Stimulated activated memory B cell treated with anti-CD40 and anti-IgM and Interleukin-4, amounts not matched to agents 10 μg/mL and 1 μg/mL and 100 μg/mL, for 72 hours (primary cell): Measurements from ENCODE around the gene GP1BB.
"Not testable (repeated sequence)": the region's sequence is repeated elsewhere in the genome, so short reads cannot be mapped to it uniquely, and the experiment has no call there.

ENCODE experiments used
- ATAC-seq: fragments of 150-1000 bp; cut with Tn5 transposase; 2 replicates; pipeline ENCODE4 v1.10.0; 2021
- H3K27ac Mint-ChIP-seq: one replicate; pipeline ENCODE4 v1.8.0; 2022; ENCODE audit warnings: mild to moderate bottlenecking, mixed read lengths
- H3K27me3 Mint-ChIP-seq: one replicate; pipeline ENCODE4 v1.8.0; 2022; ENCODE audit warnings: mixed read lengths
- H3K36me3 Mint-ChIP-seq: one replicate; pipeline ENCODE4 v1.8.0; 2022; ENCODE audit warnings: mixed read lengths
- H3K4me1 Mint-ChIP-seq: one replicate; pipeline ENCODE4 v1.8.0; 2022; ENCODE audit warnings: mixed read lengths
- H3K4me3 Mint-ChIP-seq: one replicate; pipeline ENCODE4 v1.8.0; 2022; ENCODE audit warnings: mild to moderate bottlenecking, moderate library complexity, mixed read lengths
- H3K9me3 Mint-ChIP-seq: one replicate; pipeline ENCODE4 v1.8.0; 2022; ENCODE audit warnings: mixed read lengths

GP1BB gene

GRCh38 chr22:19723232-19723982 lies at the start of gene GP1BB:
Gene GP1BB (plus strand): TSS chr22:19723539. CDS start chr22:19723570, 31 bp downstream.
- Mint-ChIP-seq H3K27ac (no peak within 1 kb of the TSS), H3K4me3 (peak within 1 kb of the TSS; percentile 51), H3K27me3 (peaks cover 82% of the 10 kb centered on the region), H3K36me3 (no peaks in the 10 kb centered on the region), H3K9me3 (no peaks in the 10 kb centered on the region), H3K4me1 (peaks cover 31% of the 10 kb centered on the region)
- peak; percentile 49 for ATAC-seq

GRCh38 chr22:19673660-19674059 lies 49.7 kb upstream of the GP1BB start:
- no peaks in the 10 kb centered on the region for H3K36me3 Mint-ChIP-seq
- ATAC-seq, result no peak
- H3K9me3 Mint-ChIP-seq, result peaks cover 3% of the 10 kb centered on the region
- no peak overlapping the region for H3K4me3 Mint-ChIP-seq
- H3K4me1 Mint-ChIP-seq, result no peaks in the 10 kb centered on the region
- H3K27me3 Mint-ChIP-seq, result peaks cover 51% of the 10 kb centered on the region
- H3K27ac Mint-ChIP-seq, result no peak overlapping the region

GRCh38 chr22:19674129-19674928 lies 49.0 kb upstream of the GP1BB start:
- peaks cover 3% of the 10 kb centered on the region for H3K9me3 Mint-ChIP-seq
- no peaks in the 10 kb centered on the region for H3K36me3 Mint-ChIP-seq
- ATAC-seq, result no peak
- H3K27me3 Mint-ChIP-seq, result peaks cover 58% of the 10 kb centered on the region
- H3K4me3 Mint-ChIP-seq, result no peak overlapping the region
- no peak overlapping the region for H3K27ac Mint-ChIP-seq
- H3K4me1 Mint-ChIP-seq, result no peaks in the 10 kb centered on the region

GRCh38 chr22:19674929-19675253 lies 48.4 kb upstream of the GP1BB start:
- no peak overlapping the region for H3K4me3 Mint-ChIP-seq
- H3K36me3 Mint-ChIP-seq, result no peaks in the 10 kb centered on the region
- peaks cover 62% of the 10 kb centered on the region for H3K27me3 Mint-ChIP-seq
- H3K9me3 Mint-ChIP-seq, result peaks cover 3% of the 10 kb centered on the region
- no peak for ATAC-seq
- no peaks in the 10 kb centered on the region for H3K4me1 Mint-ChIP-seq
- no peak overlapping the region for H3K27ac Mint-ChIP-seq

GRCh38 chr22:19675428-19675827 lies 47.9 kb upstream of the GP1BB start:
- peaks cover 3% of the 10 kb centered on the region for H3K9me3 Mint-ChIP-seq
- no peak overlapping the region for H3K4me3 Mint-ChIP-seq
- no peak for ATAC-seq
- no peak overlapping the region for H3K27ac Mint-ChIP-seq
- peaks cover 67% of the 10 kb centered on the region for H3K27me3 Mint-ChIP-seq
- no peaks in the 10 kb centered on the region for H3K4me1 Mint-ChIP-seq
- no peaks in the 10 kb centered on the region for H3K36me3 Mint-ChIP-seq

- H3K4me3 Mint-ChIP-seq, H3K9me3 Mint-ChIP-seq, H3K4me1 Mint-ChIP-seq, ATAC-seq, H3K36me3 Mint-ChIP-seq, H3K27ac Mint-ChIP-seq: not testable (repeated sequence)
- H3K27me3 Mint-ChIP-seq, result peaks cover 78% of the 10 kb centered on the region
Observed at GRCh38 chr22:19676437-19676836, 46.9 kb upstream of the GP1BB start.

- Mint-ChIP-seq H3K4me3 (no peak overlapping the region), H3K27me3 (peaks cover 74% of the 10 kb centered on the region), H3K4me1 (no peaks in the 10 kb centered on the region), H3K9me3 (no peaks in the 10 kb centered on the region), H3K27ac (no peak overlapping the region), H3K36me3 (no peaks in the 10 kb centered on the region)
- no peak for ATAC-seq
Observed at GRCh38 chr22:19678949-19679521, 44.3 kb upstream of the GP1BB start.

- no peak for ATAC-seq
- Mint-ChIP-seq H3K4me3 (no peak overlapping the region), H3K4me1 (no peaks in the 10 kb centered on the region), H3K9me3 (no peaks in the 10 kb centered on the region), H3K27ac (no peak overlapping the region), H3K36me3 (no peaks in the 10 kb centered on the region), H3K27me3 (peaks cover 69% of the 10 kb centered on the region)
Observed at GRCh38 chr22:19679522-19680101, 43.7 kb upstream of the GP1BB start.

- H3K27me3 Mint-ChIP-seq, result peaks cover 63% of the 10 kb centered on the region
- no peak for ATAC-seq
- H3K4me3 Mint-ChIP-seq, result no peak overlapping the region
- H3K36me3 Mint-ChIP-seq, result no peaks in the 10 kb centered on the region
- H3K9me3 Mint-ChIP-seq, result no peaks in the 10 kb centered on the region
- H3K4me1 Mint-ChIP-seq, result no peaks in the 10 kb centered on the region
- no peak overlapping the region for H3K27ac Mint-ChIP-seq
Observed at GRCh38 chr22:19680287-19680881, 43.0 kb upstream of the GP1BB start.

GRCh38 chr22:19680911-19681862 lies 42.2 kb upstream of the GP1BB start:
- Mint-ChIP-seq H3K4me3 (no peak overlapping the region), H3K27ac (no peak overlapping the region), H3K4me1 (no peaks in the 10 kb centered on the region), H3K27me3 (peaks cover 63% of the 10 kb centered on the region), H3K9me3 (no peaks in the 10 kb centered on the region), H3K36me3 (no peaks in the 10 kb centered on the region)
- ATAC-seq, result no peak

- H3K9me3 Mint-ChIP-seq, result no peaks in the 10 kb centered on the region
- H3K27me3 Mint-ChIP-seq, result peaks cover 62% of the 10 kb centered on the region
- H3K27ac Mint-ChIP-seq, result no peak overlapping the region
- H3K4me1 Mint-ChIP-seq, result no peaks in the 10 kb centered on the region
- no peak overlapping the region for H3K4me3 Mint-ChIP-seq
- no peak for ATAC-seq
- no peaks in the 10 kb centered on the region for H3K36me3 Mint-ChIP-seq
Observed at GRCh38 chr22:19681863-19682245, 41.5 kb upstream of the GP1BB start.

- Mint-ChIP-seq H3K9me3 (no peaks in the 10 kb centered on the region), H3K4me1 (no peaks in the 10 kb centered on the region)
- no peak for ATAC-seq
Observed at GRCh38 chr22:19686946-19687345, 36.4 kb upstream of the GP1BB start.

GRCh38 chr22:19687561-19688300 lies 35.6 kb upstream of the GP1BB start:
- Mint-ChIP-seq H3K27me3 (peaks cover 43% of the 10 kb centered on the region), H3K36me3 (no peaks in the 10 kb centered on the region), H3K9me3 (no peaks in the 10 kb centered on the region), H3K4me3 (no peak overlapping the region), H3K4me1 (no peaks in the 10 kb centered on the region), H3K27ac (no peak overlapping the region)
- no peak for ATAC-seq

More at GRCh38 chr22:19686946-19687345, 36.4 kb upstream of the GP1BB start:
- H3K36me3 Mint-ChIP-seq, result no peaks in the 10 kb centered on the region
- H3K27ac Mint-ChIP-seq, result no peak overlapping the region
- H3K4me3 Mint-ChIP-seq, result no peak overlapping the region
- H3K27me3 Mint-ChIP-seq, result peaks cover 51% of the 10 kb centered on the region
